Colonic mucosa (tissue), 4 donors: ENCODE results near the gene ACAD11. TPM values are rescaled to one million over a fixed set of nuclear protein-coding genes. Genes with fewer than 3 reads are reported as not detected.

Experiments
- DNase-seq: peaks from one replicate; pipeline ENCODE4 v3.0.0-alpha.2; 2020
- H3K27ac ChIP-seq: fragments of 200-600 bp; one replicate; pipeline ENCODE4 v1.8.0; 2021
- H3K27me3 ChIP-seq: fragments of 200-600 bp; one replicate; pipeline ENCODE4 v1.8.0; 2021
- H3K36me3 ChIP-seq: fragments of 200-600 bp; one replicate; pipeline ENCODE4 v1.8.0; 2021
- H3K4me1 ChIP-seq: fragments of 200-600 bp; one replicate; pipeline ENCODE4 v1.8.0; 2021; ENCODE audit warnings: mild to moderate bottlenecking
- H3K4me3 ChIP-seq: fragments of 200-600 bp; one replicate; pipeline ENCODE4 v1.8.0; 2021
- H3K9ac ChIP-seq, 2 donors: one replicate each; pipeline ENCODE4 v1.7.0; 2013; ENCODE audit warnings: control low read depth in 2 of 2, low read depth in 2 of 2, low read length in 2 of 2
- H3K9me3 ChIP-seq: fragments of 200-600 bp; one replicate; pipeline ENCODE4 v1.8.0; 2021
- intact Hi-C: fragments of 100-400 bp; cut with DNase I; formaldehyde crosslinking; loops from one replicate; pipeline ENCODE4 v1.14.1; 2022
- total RNA-seq, 2 donors: library from RNA; stranded (reverse); fragmentation: NEBNext Ultra II Directional in 1 of 2; extraction: Animal tissue kit (Norgen Biotek cat#: 25700) in 1 of 2; gene quantifications; one replicate each; pipeline ENCODE4 v1.2.1, GENCODE V29; 2021
- TF ChIP-seq, protein P1 (sequence below): fragments of 200-600 bp; IDR thresholded peaks from one replicate; pipeline ENCODE4 v1.8.0; 2022; ENCODE audit warnings: antibody characterized with exemption, mild to moderate bottlenecking
- donor health status: healthy.
- donor health status: DM: no; HTN: no; CAD: no.
- donor health status: DM: no; HTN: no; CAD: no.

ACAD11 gene
- total RNA-seq, 2 donors from 2014 or later: 7.2 to 8.9 TPM

DNA sequence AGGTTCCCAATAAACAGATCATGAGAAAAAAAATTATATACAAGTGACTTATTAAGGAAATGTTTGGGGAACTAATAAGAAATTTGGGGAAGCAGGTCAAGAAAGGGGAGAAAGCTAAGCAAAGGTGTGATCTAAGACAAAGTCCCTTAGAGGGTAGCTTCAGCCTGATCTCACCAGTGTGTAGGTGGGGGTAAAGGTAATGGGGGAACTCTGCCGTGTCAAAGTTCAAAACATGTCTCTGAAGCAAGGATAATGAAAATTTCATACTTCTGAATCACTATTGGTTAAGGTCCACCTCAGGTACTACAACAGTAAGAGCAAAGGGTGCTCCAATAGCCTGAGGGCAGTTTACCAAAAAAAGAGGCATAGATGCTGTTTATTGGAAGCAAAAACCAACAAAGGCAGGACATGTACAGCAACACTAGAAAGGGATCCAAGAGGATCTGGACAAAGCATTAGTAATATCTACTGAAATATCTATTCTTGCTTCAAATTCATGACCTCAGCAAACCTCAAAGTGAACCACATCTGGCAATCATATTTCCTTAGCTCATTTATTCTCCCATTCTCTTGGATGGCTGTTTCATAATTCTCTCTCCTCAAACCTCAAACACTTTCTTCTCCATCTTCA is 6.9 kb downstream of the ACAD11 start:
- Histone ChIP-seq H3K9ac (no peak overlapping the region), H3K27me3 (no peaks in the 10 kb centered on the region), H3K27ac (no peak overlapping the region), H3K4me1 (no peaks in the 10 kb centered on the region), H3K4me3 (no peak overlapping the region), H3K9me3 (no peaks in the 10 kb centered on the region), H3K36me3 (no peaks in the 10 kb centered on the region)
- intact Hi-C loops: loop anchor here (10.0 kb wide), 1 partner anchor 398 kb away; no protein-coding TSS in a partner anchor
- TF ChIP-seq, protein P1, sequence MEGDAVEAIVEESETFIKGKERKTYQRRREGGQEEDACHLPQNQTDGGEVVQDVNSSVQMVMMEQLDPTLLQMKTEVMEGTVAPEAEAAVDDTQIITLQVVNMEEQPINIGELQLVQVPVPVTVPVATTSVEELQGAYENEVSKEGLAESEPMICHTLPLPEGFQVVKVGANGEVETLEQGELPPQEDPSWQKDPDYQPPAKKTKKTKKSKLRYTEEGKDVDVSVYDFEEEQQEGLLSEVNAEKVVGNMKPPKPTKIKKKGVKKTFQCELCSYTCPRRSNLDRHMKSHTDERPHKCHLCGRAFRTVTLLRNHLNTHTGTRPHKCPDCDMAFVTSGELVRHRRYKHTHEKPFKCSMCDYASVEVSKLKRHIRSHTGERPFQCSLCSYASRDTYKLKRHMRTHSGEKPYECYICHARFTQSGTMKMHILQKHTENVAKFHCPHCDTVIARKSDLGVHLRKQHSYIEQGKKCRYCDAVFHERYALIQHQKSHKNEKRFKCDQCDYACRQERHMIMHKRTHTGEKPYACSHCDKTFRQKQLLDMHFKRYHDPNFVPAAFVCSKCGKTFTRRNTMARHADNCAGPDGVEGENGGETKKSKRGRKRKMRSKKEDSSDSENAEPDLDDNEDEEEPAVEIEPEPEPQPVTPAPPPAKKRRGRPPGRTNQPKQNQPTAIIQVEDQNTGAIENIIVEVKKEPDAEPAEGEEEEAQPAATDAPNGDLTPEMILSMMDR: no peak
- DNase-seq: no peak

DNA sequence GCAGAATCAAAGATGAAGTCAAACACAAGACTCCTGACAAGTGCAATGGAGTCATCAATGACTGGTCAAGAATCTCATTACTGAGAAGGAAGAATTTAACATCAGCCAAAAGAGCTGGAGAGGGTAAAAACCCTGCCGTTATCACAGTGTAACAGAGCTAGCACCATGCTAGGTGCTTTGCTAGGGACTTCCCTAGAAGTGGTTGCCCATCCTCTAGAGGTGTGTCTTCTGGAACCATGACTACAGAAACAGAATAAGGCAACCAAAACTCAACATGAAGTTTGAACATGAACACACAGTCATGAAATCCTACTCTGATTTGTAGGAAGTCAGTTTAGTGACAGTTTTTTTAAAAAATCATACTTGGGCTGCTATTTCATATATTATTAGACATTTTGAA is 9.5 kb downstream of the ACAD11 start:
- intact Hi-C loops: loop anchor here (10.0 kb wide), 1 partner anchor 395 kb away; no protein-coding TSS in a partner anchor
- Histone ChIP-seq H3K27me3 (no peaks in the 10 kb centered on the region), H3K36me3 (no peaks in the 10 kb centered on the region), H3K4me3 (no peak overlapping the region), H3K9ac (no peak overlapping the region), H3K4me1 (no peaks in the 10 kb centered on the region), H3K27ac (no peak overlapping the region), H3K9me3 (no peaks in the 10 kb centered on the region)
- TF ChIP-seq, protein P1: no peak
- DNase-seq: no peak

DNA sequence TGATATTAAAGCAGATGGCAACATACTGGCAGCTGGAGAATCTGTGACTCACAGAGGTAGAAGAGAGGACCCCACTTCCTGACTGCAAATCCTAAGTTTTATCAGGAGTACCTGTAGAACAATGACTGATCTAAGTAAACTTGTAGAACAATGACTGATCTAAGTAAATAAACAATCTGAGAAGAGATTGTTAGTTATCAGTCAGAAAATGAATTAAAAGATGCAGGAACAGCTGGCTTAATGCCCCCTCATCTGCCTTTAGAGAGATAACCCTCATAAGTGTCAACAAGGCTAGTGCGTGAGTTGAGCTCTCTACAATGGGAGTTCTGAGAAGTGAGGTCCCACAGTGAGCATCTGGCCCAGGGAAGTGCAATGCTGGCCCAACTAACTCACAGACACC is 14.6 kb downstream of the ACAD11 start:
- H3K4me3 ChIP-seq: no peak overlapping the region
- TF ChIP-seq, protein P1: no peak
- DNase-seq: no peak
- H3K36me3 ChIP-seq: no peaks in the 10 kb centered on the region
- no peak overlapping the region for H3K9ac ChIP-seq
- intact Hi-C loops: loop anchor here (10.0 kb wide), 1 partner anchor 290 kb away; no protein-coding TSS in a partner anchor
- H3K27me3 ChIP-seq: no peaks in the 10 kb centered on the region
- no peaks in the 10 kb centered on the region for H3K4me1 ChIP-seq
- H3K9me3 ChIP-seq: no peaks in the 10 kb centered on the region
- H3K27ac ChIP-seq: no peak overlapping the region

DNA sequence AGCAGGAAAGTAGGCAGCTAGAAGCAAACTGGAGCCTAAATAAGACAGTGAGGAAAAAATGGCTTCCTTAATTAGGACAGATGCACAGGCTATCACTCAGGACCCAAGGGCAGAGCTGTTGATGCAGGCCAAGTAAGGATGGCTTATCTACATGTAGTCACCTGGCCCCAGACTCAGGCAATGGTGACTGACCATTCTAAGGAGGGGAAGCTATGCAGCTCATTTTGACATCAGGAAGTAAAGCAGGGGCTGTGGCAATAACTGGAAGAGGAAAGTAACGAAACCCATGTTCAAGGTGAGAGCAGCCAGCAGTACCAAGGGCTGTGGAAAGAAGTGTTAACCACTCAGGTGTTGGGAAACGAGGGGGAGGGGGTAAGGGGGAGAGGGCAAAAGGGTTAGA is 16.2 kb downstream of the ACAD11 start:
- no peak overlapping the region for H3K27ac ChIP-seq
- TF ChIP-seq, protein P1: no peak
- no peak for DNase-seq
- intact Hi-C loops: loop anchor here (10.0 kb wide), 1 partner anchor 289 kb away; no protein-coding TSS in a partner anchor
- H3K4me3 ChIP-seq: no peak overlapping the region
- no peaks in the 10 kb centered on the region for H3K9me3 ChIP-seq
- no peak overlapping the region for H3K9ac ChIP-seq
- no peaks in the 10 kb centered on the region for H3K27me3 ChIP-seq
- no peaks in the 10 kb centered on the region for H3K36me3 ChIP-seq
- H3K4me1 ChIP-seq: no peaks in the 10 kb centered on the region

DNA sequence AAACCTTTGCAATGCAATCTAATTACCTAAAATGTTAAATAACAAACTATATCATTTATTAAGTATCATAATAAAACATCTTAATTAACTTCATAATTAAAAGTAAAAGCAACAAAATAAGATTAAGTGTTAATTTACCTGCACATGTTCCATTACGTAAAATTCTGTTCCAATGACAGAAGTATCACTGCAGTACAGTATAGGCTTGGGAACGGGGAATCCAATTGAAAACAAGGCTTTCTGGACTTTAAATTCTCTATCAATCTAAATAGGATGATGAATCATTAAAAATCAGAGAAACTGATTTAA is 17.1 kb downstream of the ACAD11 start:
- Histone ChIP-seq H3K27me3 (no peaks in the 10 kb centered on the region), H3K4me3 (no peak overlapping the region), H3K36me3 (no peaks in the 10 kb centered on the region), H3K4me1 (no peaks in the 10 kb centered on the region), H3K27ac (no peak overlapping the region), H3K9ac (no peak overlapping the region), H3K9me3 (no peaks in the 10 kb centered on the region)
- TF ChIP-seq, protein P1: no peak
- intact Hi-C loops: loop anchor here (10.0 kb wide), 1 partner anchor 288 kb away; no protein-coding TSS in a partner anchor
- no peak for DNase-seq
